H1 (cell line): ENCODE data around the gene SLC22A15. TPM values are rescaled to one million over a fixed set of nuclear protein-coding genes. Genes with fewer than 3 reads are reported as not detected.

Source experiments
- CTCF ChIA-PET: fragments of 300-600 bp; sonication (Branson Sonifier 250); formaldehyde crosslinking; loops from one replicate; lab custom pipeline; 2021; ENCODE audit not compliant: partially characterized antibody; lab: Charles Lee
- POLR2A ChIA-PET: fragments of 300-600 bp; sonication (Branson Sonifier 250); formaldehyde crosslinking; loops from one replicate; lab custom pipeline; 2021; ENCODE audit warnings: inconsistent platforms; ENCODE audit not compliant: partially characterized antibody; lab: Charles Lee
- DNase-seq, 2 experiments: peaks; one replicate each; pipeline versions ENCODE4 v3.0.0 to v3.0.0-alpha.2; 2010 to 2022; ENCODE audit warnings: low spot score in 2 of 2, low read depth in 1 of 2, mixed read lengths in 1 of 2
- FAIRE-seq: peaks from 2 replicates; lab custom pipeline; 2011; peaks lifted over from hg19 to GRCh38; lab: Jason Lieb, UNC
- H2AFZ ChIP-seq: 2 replicates; pipeline ENCODE4 v1.8.1; 2012; ENCODE audit warnings: low read length, inconsistent platforms
- H2AK5ac ChIP-seq: 2 replicates; pipeline ENCODE4 v1.6.1; 2013; ENCODE audit warnings: low read depth, low read length
- H2BK120ac ChIP-seq: replicated peaks from 2 replicates; pipeline ENCODE3; 2013; ENCODE audit warnings: low read depth, low read length, inconsistent platforms
- H2BK12ac ChIP-seq: 2 replicates; pipeline ENCODE4 v1.6.1; 2013; ENCODE audit warnings: low read depth, low read length
- H2BK15ac ChIP-seq: 2 replicates; pipeline ENCODE4 v1.6.1; 2013; ENCODE audit warnings: low read length
- H2BK20ac ChIP-seq: 2 replicates; pipeline ENCODE4 v1.6.1; 2013; ENCODE audit warnings: low read length
- H2BK5ac ChIP-seq: 2 replicates; pipeline ENCODE4 v1.6.1; 2013; ENCODE audit warnings: low read depth, low read length
- H3K14ac ChIP-seq: 2 replicates; pipeline ENCODE4 v1.6.1; 2013; ENCODE audit warnings: inconsistent platforms; ENCODE audit not compliant: insufficient read length
- H3K18ac ChIP-seq: 2 replicates; pipeline ENCODE4 v1.6.1; 2013; ENCODE audit warnings: low read length; ENCODE audit errors: extremely low read depth
- H3K23ac ChIP-seq: 2 replicates; pipeline ENCODE4 v1.6.1; 2013; ENCODE audit warnings: inconsistent platforms; ENCODE audit not compliant: insufficient read length
- H3K23me2 ChIP-seq: 2 replicates; pipeline ENCODE4 v1.6.1; 2013; ENCODE audit warnings: low read depth, low read length
- H3K27ac ChIP-seq: 2 replicates; pipeline ENCODE4 v1.6.1; 2011; ENCODE audit warnings: low read depth, low read length, inconsistent platforms
- H3K27me3 ChIP-seq, 4 experiments: replicated peaks in 1 of 4; 1 replicate in 1 of 4; 2 replicates in 3 of 4; pipeline versions ENCODE4 v1.6.1 to v1.8.1; 2011 to 2013; ENCODE audit warnings: low read length in 3 of 4, mild to moderate bottlenecking in 3 of 4, inconsistent platforms in 2 of 4, mixed read lengths in 2 of 4, moderate library complexity in 1 of 4; ENCODE audit not compliant: control insufficient read depth in 3 of 4, insufficient read depth in 3 of 4; ENCODE audit errors: extremely low read depth in 1 of 4
- H3K36me3 ChIP-seq, 4 experiments: 2 replicates each; pipeline versions ENCODE4 v1.6.1 to v1.8.1; 2011 to 2013; ENCODE audit warnings: mild to moderate bottlenecking in 4 of 4, low read length in 3 of 4, moderate library complexity in 2 of 4, control low read depth in 1 of 4, inconsistent platforms in 1 of 4; ENCODE audit not compliant: insufficient read depth in 4 of 4, control insufficient read depth in 2 of 4
- H3K4ac ChIP-seq: replicated peaks from 2 replicates; pipeline ENCODE3; 2013; ENCODE audit warnings: low read length, low read depth, mixed read lengths, inconsistent platforms; ENCODE audit not compliant: insufficient read length
- H3K4me1 ChIP-seq, 4 experiments: replicated peaks in 1 of 4; 1 replicate in 1 of 4; 2 replicates in 3 of 4; pipeline versions ENCODE4 v1.6.1 to v1.8.1; 2011 to 2013; ENCODE audit warnings: low read length in 3 of 4, inconsistent platforms in 2 of 4, mixed read lengths in 1 of 4; ENCODE audit not compliant: insufficient read depth in 4 of 4, control insufficient read depth in 3 of 4
- H3K4me2 ChIP-seq, 2 experiments: 2 replicates each; pipeline versions ENCODE4 v1.6.1 to v1.8.1; 2011 to 2013; ENCODE audit warnings: low read depth in 2 of 2, low read length in 2 of 2, control low read depth in 1 of 2, inconsistent platforms in 1 of 2, mild to moderate bottlenecking in 1 of 2; ENCODE audit not compliant: insufficient read depth in 1 of 2
- H3K4me3 ChIP-seq, 4 experiments: fragments of 200-600, 300-600 bp in 1 of 4; sonication (generic), shearing (Covaris generic), sonication (Bioruptor Twin) in 1 of 4; 2 replicates each; pipeline versions ENCODE4 v1.5.1 to v1.8.1; 2011 to 2016; ENCODE audit warnings: low read length in 4 of 4, low read depth in 3 of 4, control low read depth in 2 of 4, inconsistent platforms in 2 of 4, mild to moderate bottlenecking in 2 of 4, mixed read lengths in 1 of 4, moderate library complexity in 1 of 4; ENCODE audit not compliant: insufficient read depth in 2 of 4; ENCODE audit errors: extremely low read depth in 1 of 4
- H3K56ac ChIP-seq: replicated peaks from 2 replicates; pipeline ENCODE3; 2013; ENCODE audit warnings: low read depth, mild to moderate bottlenecking, mixed read lengths, low read length, inconsistent platforms; ENCODE audit not compliant: insufficient read length
- H3K79me1 ChIP-seq: 2 replicates; pipeline ENCODE4 v1.6.1; 2013; ENCODE audit warnings: low read depth, low read length, control low read depth
- H3K79me2 ChIP-seq, 2 experiments: 2 replicates each; pipeline versions ENCODE4 v1.6.1 to v1.8.1; 2012 to 2013; ENCODE audit warnings: low read length in 2 of 2, mild to moderate bottlenecking in 2 of 2, inconsistent platforms in 1 of 2; ENCODE audit not compliant: insufficient read depth in 2 of 2, control insufficient read depth in 1 of 2
- H3K9ac ChIP-seq, 4 experiments: replicated peaks in 1 of 4; 1 replicate in 1 of 4; 2 replicates in 3 of 4; pipeline versions ENCODE4 v1.6.1 to v1.8.1; 2011 to 2013; ENCODE audit warnings: low read depth in 3 of 4, low read length in 3 of 4, control low read depth in 2 of 4, mild to moderate bottlenecking in 2 of 4, moderate library complexity in 2 of 4, inconsistent platforms in 1 of 4; ENCODE audit errors: extremely low read depth in 1 of 4
- H3K9me3 ChIP-seq, 2 experiments: 2 replicates each; pipeline versions ENCODE4 v1.6.1 to v1.8.1; 2012 to 2013; ENCODE audit warnings: mild to moderate bottlenecking in 2 of 2, moderate library complexity in 2 of 2, control low read depth in 1 of 2, inconsistent platforms in 1 of 2, low read depth in 1 of 2, low read length in 1 of 2, mixed read lengths in 1 of 2; ENCODE audit not compliant: insufficient read depth in 2 of 2
- H4K20me1 ChIP-seq, 2 experiments: replicated peaks in 1 of 2; 2 replicates each; pipeline versions ENCODE3 to v1.8.1; 2011 to 2013; ENCODE audit warnings: inconsistent platforms in 2 of 2, low read length in 2 of 2, mild to moderate bottlenecking in 1 of 2; ENCODE audit not compliant: insufficient read depth in 2 of 2, control insufficient read depth in 1 of 2
- H4K5ac ChIP-seq: 2 replicates; pipeline ENCODE4 v1.6.1; 2013; ENCODE audit warnings: low read length, low read depth, mixed read lengths, inconsistent platforms; ENCODE audit not compliant: insufficient read length
- H4K8ac ChIP-seq: 2 replicates; pipeline ENCODE4 v1.8.0; 2013; ENCODE audit warnings: mild to moderate bottlenecking, moderate library complexity, low read length, inconsistent platforms; ENCODE audit not compliant: insufficient read depth; ENCODE audit errors: extremely low read depth
- H4K91ac ChIP-seq: replicated peaks from 2 replicates; pipeline ENCODE3; 2013; ENCODE audit warnings: low read length, mixed read lengths, inconsistent platforms; ENCODE audit not compliant: insufficient read length
- NANOG ChIP-seq: IDR thresholded peaks from 2 replicates; pipeline ENCODE4 v1.6.1; 2011; ENCODE audit warnings: low read length, low read depth, mild to moderate bottlenecking, inconsistent platforms; ENCODE audit not compliant: insufficient read depth, poor library complexity, severe bottlenecking
- WGBS, 2 experiments: shearing (Covaris generic) in 1 of 2; methylation state at CpG; one replicate each; pipeline versions ENCODE4 v1.1.6 to v1.1.7; 2013 to 2015; ENCODE audit warnings: low lambda C conversion rate in 2 of 2, mixed read lengths in 2 of 2, inconsistent platforms in 1 of 2, low coverage in 1 of 2, missing lambda C conversion rate in 1 of 2; ENCODE audit not compliant: insufficient replicate concordance in 2 of 2, insufficient coverage in 1 of 2, insufficient read length in 1 of 2; ENCODE audit errors: extremely low coverage in 1 of 2, missing lambda C conversion rate in 1 of 2; 5-methylcytosine and 5-hydroxymethylcytosine counted together
- polyA plus RNA-seq, 7 experiments: library from polyadenylated mRNA; depleted of rRNA in 3 of 7; stranded (reverse) in 5 of 7; unstranded in 2 of 7; fragments of >200 nt in 5 of 7; fragments of 200-250 nt in 2 of 7; gene quantifications; 1 replicate in 5 of 7; 2 replicates in 1 of 7; 4 replicates in 1 of 7; pipeline versions ENCODE4 v1.2.1 to v1.2.3, GENCODE V29; 2011 to 2013; ENCODE audit warnings: missing spikeins in 2 of 7, mixed read lengths in 2 of 7
- total RNA-seq: library from RNA; stranded (reverse); fragmentation: NEBNext Ultra II Directional; extraction: Animal tissue kit (Norgen Biotek cat#: 25700); gene quantifications from 2 replicates; pipeline ENCODE4 v1.2.1, GENCODE V29; 2021

SLC22A15 gene
- total and polyA plus RNA-seq, 2 of the 8 experiments (the other 6 are each of a cell fraction or from before 2014, with no cell fraction given) = 3.2 to 3.3 TPM

- Histone ChIP-seq H3K14ac (no peak overlapping the region), H3K23me2 (no peaks in the 10 kb centered on the region), H3K18ac (no peak overlapping the region), H3K56ac (no peak overlapping the region), H3K36me3 (no peaks in the 10 kb centered on the region), H2BK12ac (no peak overlapping the region), H3K27ac (no peak overlapping the region), H4K8ac (no peak overlapping the region), H2AFZ (no peak overlapping the region), H4K5ac (no peak overlapping the region), H2AK5ac (no peak overlapping the region), H3K9ac (no peak overlapping the region), H3K23ac (no peak overlapping the region), H3K79me1 (no peaks in the 10 kb centered on the region), H3K4ac (no peak overlapping the region), H3K4me3 (no peak overlapping the region), H3K27me3 (no peaks in the 10 kb centered on the region), H3K4me1 (no peaks in the 10 kb centered on the region), H3K4me2 (no peak overlapping the region), H3K9me3 (0 out of 4 replicates have a peak, but pooled peaks cover 0 to 3% of the 10 kb centered on the region in 2 experiments), H2BK120ac (no peak overlapping the region), H4K91ac (no peak overlapping the region), H4K20me1 (no peaks in the 10 kb centered on the region), H3K79me2 (no peaks in the 10 kb centered on the region), H2BK20ac (no peak overlapping the region), H2BK15ac (no peak overlapping the region), H2BK5ac (no peak overlapping the region)
- 89% methylated on average over 1 of the region's 1 CpG; no CpG with 5 or more reads in 1 of the 2 experiments for WGBS, 2 experiments
- CTCF ChIA-PET = interaction anchor here (0.8 to 1.0 kb wide), 2 partner anchors 8 to 10 kb away, joined by 4 read pairs; no protein-coding TSS in a partner anchor
- POLR2A ChIA-PET = no interaction called here
- DNase-seq (no peak), FAIRE-seq (no peak)
- no peak for TF ChIP-seq NANOG
Observed at GRCh38 chr1:116091083-116091482, 114.8 kb downstream of the SLC22A15 start.
